Neural crest cell (in vitro differentiated cells): ENCODE data around the gene RGMA. TPM values are rescaled to one million over a fixed set of nuclear protein-coding genes. Genes with fewer than 3 reads are reported as not detected.

Experiments
- DNase-seq: peaks from one replicate; pipeline ENCODE4 v3.0.0; 2021; ENCODE audit warnings: low read depth, mixed read lengths, low spot score
- H3K27ac Mint-ChIP-seq: one replicate; pipeline ENCODE4 v1.8.0; 2021; ENCODE audit warnings: mild to moderate bottlenecking, mixed read lengths; ENCODE audit not compliant: unreplicated experiment
- H3K27me3 Mint-ChIP-seq: 2 replicates; pipeline ENCODE4 v1.8.0; 2021; ENCODE audit warnings: low read depth, mild to moderate bottlenecking, mixed read lengths
- H3K36me3 Mint-ChIP-seq: 2 replicates; pipeline ENCODE4 v1.8.0; 2021; ENCODE audit warnings: low read depth, mild to moderate bottlenecking, mixed read lengths
- H3K4me1 Mint-ChIP-seq: 2 replicates; pipeline ENCODE4 v1.8.0; 2021; ENCODE audit warnings: mixed read lengths
- H3K4me3 Mint-ChIP-seq: one replicate; pipeline ENCODE4 v1.8.0; 2021; ENCODE audit warnings: mild to moderate bottlenecking, mixed read lengths
- H3K9me3 Mint-ChIP-seq: 2 replicates; pipeline ENCODE4 v1.8.0; 2021; ENCODE audit warnings: mixed read lengths
- CTCF ChIP-seq: fragments of 200-600 bp; sonication (generic); conservative IDR thresholded peaks from 2 replicates; pipeline ENCODE4 v1.5.0; 2021; ENCODE audit warnings: antibody characterized with exemption, mild to moderate bottlenecking
- total RNA-seq: library from RNA; stranded (reverse); gene quantifications from 2 replicates; pipeline ENCODE4 v1.2.1, GENCODE V29; 2021

Gene RGMA
- total RNA-seq, 1 donor from 2014 or later: 205 TPM

- no peak overlapping the region for H3K4me3 Mint-ChIP-seq
- H3K9me3 Mint-ChIP-seq: peaks cover under 1% of the 10 kb centered on the region
- H3K4me1 Mint-ChIP-seq: peaks cover 11% of the 10 kb centered on the region
- no peaks in the 10 kb centered on the region for H3K27me3 Mint-ChIP-seq
- no peak for TF ChIP-seq CTCF
- no peak for DNase-seq
- no peak overlapping the region for H3K27ac Mint-ChIP-seq
- no peaks in the 10 kb centered on the region for H3K36me3 Mint-ChIP-seq
Measured at GRCh38 chr15:93121973-93122910, 33.2 kb upstream of the RGMA start.

- Mint-ChIP-seq H3K36me3 (no peaks in the 10 kb centered on the region), H3K9me3 (peaks cover 3% of the 10 kb centered on the region), H3K27me3 (no peaks in the 10 kb centered on the region), H3K4me3 (no peak overlapping the region), H3K27ac (no peak overlapping the region), H3K4me1 (peaks cover 11% of the 10 kb centered on the region)
- DNase-seq: no peak
- no peak for TF ChIP-seq CTCF
Measured at GRCh38 chr15:93121107-93121506, 32.1 kb upstream of the RGMA start.

GRCh38 chr15:93118904-93119303 lies 29.9 kb upstream of the RGMA start:
- no peak overlapping the region for H3K27ac Mint-ChIP-seq
- DNase-seq: no peak
- H3K27me3 Mint-ChIP-seq: no peaks in the 10 kb centered on the region
- H3K4me3 Mint-ChIP-seq: no peak overlapping the region
- TF ChIP-seq CTCF: no peak
- peaks cover 6% of the 10 kb centered on the region for H3K4me1 Mint-ChIP-seq
- peaks cover 3% of the 10 kb centered on the region for H3K9me3 Mint-ChIP-seq
- no peaks in the 10 kb centered on the region for H3K36me3 Mint-ChIP-seq

DNA sequence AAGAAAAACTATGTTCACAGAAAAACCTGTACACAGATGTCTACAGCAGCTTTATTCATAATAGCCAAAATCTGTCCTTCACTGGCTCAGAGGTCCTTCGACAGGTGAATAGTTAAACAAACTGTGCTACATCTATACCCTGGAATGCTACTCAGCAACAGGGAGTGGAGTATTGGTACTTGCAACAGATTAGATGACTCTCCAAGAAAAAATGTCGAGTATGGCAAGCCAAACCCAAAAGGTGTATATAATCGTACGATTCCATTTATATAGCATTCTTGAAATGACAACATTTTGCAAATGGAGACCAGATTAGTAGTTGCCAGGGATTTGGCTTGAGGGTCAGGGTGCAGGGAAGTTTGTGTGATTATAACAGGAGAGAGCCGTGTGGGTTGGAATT lies 22.4 kb upstream of the RGMA start:
- no peaks in the 10 kb centered on the region for H3K36me3 Mint-ChIP-seq
- H3K27me3 Mint-ChIP-seq: peaks cover 15% of the 10 kb centered on the region
- H3K4me1 Mint-ChIP-seq: peaks cover 20% of the 10 kb centered on the region
- no peak for DNase-seq
- H3K4me3 Mint-ChIP-seq: no peak overlapping the region
- TF ChIP-seq CTCF: no peak
- no peak overlapping the region for H3K27ac Mint-ChIP-seq
- no peaks in the 10 kb centered on the region for H3K9me3 Mint-ChIP-seq

- no peak overlapping the region for H3K4me3 Mint-ChIP-seq
- H3K27ac Mint-ChIP-seq: no peak overlapping the region
- H3K36me3 Mint-ChIP-seq: no peaks in the 10 kb centered on the region
- H3K4me1 Mint-ChIP-seq: peaks cover 27% of the 10 kb centered on the region
- H3K27me3 Mint-ChIP-seq: peaks cover 15% of the 10 kb centered on the region
- no peak for TF ChIP-seq CTCF
- no peaks in the 10 kb centered on the region for H3K9me3 Mint-ChIP-seq
- DNase-seq: no peak
Measured at GRCh38 chr15:93110502-93111040, 21.6 kb upstream of the RGMA start.
